GM12878 (cell line): ENCODE results near the gene ARL3. TPM values are rescaled to one million over a fixed set of nuclear protein-coding genes. Genes with fewer than 3 reads are reported as not detected.

Experiments used
- ATAC-seq: fragments of 200-7000 bp; cut with Tn5 transposase; 3 replicates; pipeline ENCODE4 v1.9.1; 2020; ENCODE audit warnings: mild to moderate bottlenecking, moderate library complexity
- BruUV-seq: library from RNA; stranded (reverse); fragments of 400-500 nt; replicated peaks from 2 replicates; lab custom pipeline; 2021; lab: Mats Ljungman, UMichigan
- CTCF ChIA-PET: fragments of 300-600 bp; sonication (Branson Sonifier 250); formaldehyde crosslinking; extraction: SDS; loops from one replicate; lab custom pipeline; 2021; ENCODE audit warnings: inconsistent platforms; lab: Yijun Ruan, JAX
- POLR2A ChIA-PET: fragments of 350-600 bp; formaldehyde crosslinking; extraction: SDS; loops from one replicate; lab custom pipeline; 2021; ENCODE audit warnings: inconsistent platforms; lab: Charles Lee
- RAD21 ChIA-PET: fragments of 300-600 bp; sonication (Branson Sonifier 250); formaldehyde crosslinking; loops from one replicate; lab custom pipeline; 2023; ENCODE audit warnings: antibody characterized with exemption; ENCODE audit not compliant: unreplicated experiment; lab: Charles Lee
- SMC1A ChIA-PET: fragments of 300-600 bp; sonication (Branson Sonifier 250); formaldehyde crosslinking; loops from one replicate; lab custom pipeline; 2023; ENCODE audit not compliant: unreplicated experiment, uncharacterized antibody; lab: Charles Lee
- DNase-seq: peaks from one replicate; pipeline ENCODE4 v3.0.0-alpha.2; 2011; ENCODE audit warnings: low read depth, low spot score
- FAIRE-seq: peaks from 3 replicates; lab custom pipeline; 2011; peaks lifted over from hg19 to GRCh38; lab: Jason Lieb, UNC
- H2AFZ ChIP-seq: 2 replicates; pipeline ENCODE4 v1.6.0; 2011; ENCODE audit warnings: low read depth, low read length, control low read depth; ENCODE audit not compliant: control insufficient read depth
- H3K27ac ChIP-seq: 2 replicates; pipeline ENCODE4 v1.5.1; 2011; ENCODE audit warnings: control low read depth; ENCODE audit not compliant: control insufficient read depth, insufficient read depth
- H3K27me3 ChIP-seq, 2 experiments: replicated peaks in 1 of 2; 2 replicates each; pipeline versions ENCODE4 v1.6.0 to v1.6.1; 2011; ENCODE audit warnings: low read length in 1 of 2; ENCODE audit not compliant: control insufficient read depth in 2 of 2, insufficient read depth in 2 of 2
- H3K36me3 ChIP-seq, 2 experiments: 2 replicates each; pipeline ENCODE4 v1.5.1; 2011; ENCODE audit warnings: low read length in 1 of 2; ENCODE audit not compliant: control insufficient read depth in 2 of 2, insufficient read depth in 2 of 2
- H3K4me1 ChIP-seq: 2 replicates; pipeline ENCODE4 v1.6.1; 2011; ENCODE audit warnings: mild to moderate bottlenecking, low read length, moderate library complexity, mixed read lengths; ENCODE audit not compliant: control insufficient read depth, insufficient read depth
- H3K4me2 ChIP-seq: 2 replicates; pipeline ENCODE4 v1.6.0; 2011; ENCODE audit warnings: control low read depth; ENCODE audit not compliant: control insufficient read depth, insufficient read depth
- H3K4me3 ChIP-seq: fragments of 200-600 bp; sonication (generic); 2 replicates; pipeline ENCODE4 v1.5.1; 2016
- H3K79me2 ChIP-seq: 2 replicates; pipeline ENCODE4 v1.6.0; 2011; ENCODE audit warnings: low read length; ENCODE audit not compliant: control insufficient read depth, insufficient read depth
- H3K9ac ChIP-seq: 2 replicates; pipeline ENCODE4 v1.8.0; 2011; ENCODE audit warnings: low read length, control low read depth, mixed read lengths; ENCODE audit not compliant: control insufficient read depth, insufficient read depth
- H3K9me3 ChIP-seq: replicated peaks from 3 replicates; pipeline ENCODE4 v1.5.1; 2011; ENCODE audit warnings: mild to moderate bottlenecking, low read length; ENCODE audit not compliant: control insufficient read depth, insufficient read depth
- H4K20me1 ChIP-seq: 2 replicates; pipeline ENCODE4 v1.6.0; 2011; ENCODE audit not compliant: control insufficient read depth, insufficient read depth
- BCL3 ChIP-seq: IDR thresholded peaks from 2 replicates; pipeline ENCODE4 v1.6.1; 2011; ENCODE audit warnings: borderline replicate concordance, low read depth, mild to moderate bottlenecking, moderate library complexity, low read length; ENCODE audit not compliant: insufficient read depth, poor library complexity, severe bottlenecking
- EGR1 ChIP-seq, 2 experiments: IDR thresholded peaks; 1 replicate in 1 of 2; 2 replicates in 1 of 2; pipeline ENCODE4 v1.6.1; 2011 to 2012; ENCODE audit warnings: low read depth in 2 of 2, low read length in 2 of 2, borderline replicate concordance in 1 of 2, mild to moderate bottlenecking in 1 of 2, moderate library complexity in 1 of 2
- HDAC6 ChIP-seq: fragments of 200-600 bp; sonication (generic); IDR thresholded peaks from one replicate; pipeline ENCODE4 v1.8.0; 2017; ENCODE audit warnings: antibody characterized with exemption; ENCODE audit not compliant: unreplicated experiment
- IKZF1 ChIP-seq: fragments of 450-650 bp; conservative IDR thresholded peaks from 2 replicates; pipeline ENCODE4 v1.6.1; 2017; ENCODE audit warnings: antibody characterized with exemption, mild to moderate bottlenecking
- NKRF ChIP-seq: fragments of 450-650 bp; conservative IDR thresholded peaks from 2 replicates; pipeline ENCODE4 v1.6.1; 2017; ENCODE audit warnings: mild to moderate bottlenecking, moderate library complexity
- RAD51 ChIP-seq: fragments of 450-650 bp; IDR thresholded peaks from 2 replicates; pipeline ENCODE4 v1.6.1; 2016; ENCODE audit warnings: moderate library complexity, mild to moderate bottlenecking, inconsistent platforms
- RB1 ChIP-seq: fragments of 450-650 bp; formaldehyde crosslinking; IDR thresholded peaks from 2 replicates; pipeline ENCODE4 v1.6.1; 2017; ENCODE audit warnings: mild to moderate bottlenecking, borderline replicate concordance
- TBL1XR1 ChIP-seq: IDR thresholded peaks from 2 replicates; pipeline ENCODE4 v1.6.1; 2012; ENCODE audit warnings: low read depth, low read length, improper control_type of control experiment
- WRNIP1 ChIP-seq: IDR thresholded peaks from 2 replicates; pipeline ENCODE4 v1.6.1; 2011; ENCODE audit warnings: low read depth, low read length, improper control_type of control experiment, borderline replicate concordance
- ZBTB4 ChIP-seq: fragments of 450-650 bp; formaldehyde crosslinking; IDR thresholded peaks from 2 replicates; pipeline ENCODE4 v1.4.0; 2022; ENCODE audit warnings: mild to moderate bottlenecking, moderate library complexity
- ZNF384 ChIP-seq: IDR thresholded peaks from 2 replicates; pipeline ENCODE4 v1.6.1; 2012; ENCODE audit warnings: low read depth, mild to moderate bottlenecking, low read length, improper control_type of control experiment, borderline replicate concordance
- whole genome bisulfite sequencing: methylation state at CpG from one replicate; pipeline ENCODE4 v1.1.6; 2016; ENCODE audit warnings: low lambda C conversion rate; ENCODE audit not compliant: insufficient replicate concordance, insufficient coverage; ENCODE audit errors: missing lambda C conversion rate; 5-methylcytosine and 5-hydroxymethylcytosine counted together
- in situ Hi-C: fragments of 300-500 bp; cut with MboI; formaldehyde crosslinking; loops from 9 replicates; pipeline ENCODE4 v1.14.3; 2018; ENCODE audit warnings: mixed read lengths
- intact Hi-C: fragments of 100-400 bp; cut with micrococcal nuclease; formaldehyde crosslinking; loops from one replicate; pipeline ENCODE4 v1.14.2; 2022; ENCODE audit not compliant: unreplicated experiment
- polyA plus RNA-seq, 11 experiments: library from polyadenylated mRNA; depleted of rRNA in 4 of 11; unstranded in 6 of 11; stranded (reverse) in 5 of 11; fragments of >200 nt; fragmentation: Nextera tagmentation in 4 of 11; fragmentation: Illumina TruSeq in 1 of 11; extraction: Ambion mirVana in 4 of 11; extraction: Trizol in 1 of 11; gene quantifications; 1 replicate in 1 of 11; 2 replicates in 10 of 11; pipeline versions ENCODE4 v1.2.1 to v1.2.3, GENCODE V29; 2011 to 2016; ENCODE audit warnings: inconsistent platforms in 2 of 11, missing spikeins in 2 of 11, low read depth in 1 of 11
- total RNA-seq, 4 experiments: library from RNA; depleted of rRNA in 3 of 4; stranded (reverse); fragments of >200 nt in 3 of 4; fragmentation: Illumina TruSeq in 1 of 4; extraction: Trizol in 1 of 4; gene quantifications; 2 replicates each; pipeline versions ENCODE4 v1.2.1 to v1.2.3, GENCODE V29; 2013 to 2021

ARL3 gene
- total and polyA plus RNA-seq, 10 of the 15 experiments (the other 5 are each of a cell fraction or from before 2014, with no cell fraction given): 4.9 to 26.1 (median 11.0) TPM

- FAIRE-seq (no peak), DNase-seq (no peak), ATAC-seq (no peak)
- H3K27ac ChIP-seq: no peak overlapping the region
- H3K4me2 ChIP-seq: no peak overlapping the region
- in situ Hi-C loops (no loop called here), intact Hi-C loops (no loop called here)
- peaks cover 2 to 4% of the 10 kb centered on the region in 2 experiments; a peak in 3 of 4 replicates for H3K36me3 ChIP-seq
- WGBS: 91% methylated on average over 5 of the region's 5 CpGs
- H2AFZ ChIP-seq: no peak overlapping the region
- H3K9ac ChIP-seq: no peak overlapping the region
- TF ChIP-seq RB1: no peak
- TF ChIP-seq TBL1XR1: no peak
- TF ChIP-seq NKRF: no peak
- no peak for TF ChIP-seq ZBTB4 (CRISPR knock-in tag)
- TF ChIP-seq EGR1 (IDR thresholded peaks at IDR 0.05; ENCODE audit: borderline replicate concordance in 1 of 2, low read depth in 2 of 2, low read length in 2 of 2): no peak
- no peak for TF ChIP-seq ZNF384
- TF ChIP-seq IKZF1: no peak
- no peak for TF ChIP-seq HDAC6
- TF ChIP-seq RAD51: no peak
- TF ChIP-seq WRNIP1: no peak
- no peak for TF ChIP-seq BCL3
- POLR2A ChIA-PET: interaction anchor here (0.6 kb wide), 1 partner anchor 92 kb away, joined by 3 read pairs; no protein-coding TSS in a partner anchor
- H3K79me2 ChIP-seq: no peaks in the 10 kb centered on the region
- RAD21 ChIA-PET: no interaction called here
- SMC1A ChIA-PET: interaction anchor here (1.7 kb wide), 1 partner anchor 28 kb away, joined by 4 read pairs; no protein-coding TSS in a partner anchor
- no peaks in the 10 kb centered on the region for H4K20me1 ChIP-seq
- CTCF ChIA-PET: interaction anchor here (0.9 to 2.4 kb wide), 2 partner anchors 9 to 218 kb away, joined by 4 to 11 read pairs; no protein-coding TSS in a partner anchor
- H3K27me3 ChIP-seq: no peaks in the 10 kb centered on the region
- TSS peak; percentile 39 for BruUV-seq
- H3K9me3 ChIP-seq: no peaks in the 10 kb centered on the region
- 0 out of 2 replicates have a peak, but pooled peaks cover 3% of the 10 kb centered on the region for H3K4me1 ChIP-seq
- H3K4me3 ChIP-seq: no peak overlapping the region
These were observed 30.5 kb downstream of the ARL3 start for GRCh38 chr10:102683736-102684135.
